HuH-7.5 (cell line): Measurements from ENCODE around the gene PRIM1.
"Not testable (repeated sequence)": the region's sequence is repeated elsewhere in the genome, so short reads cannot be mapped to it uniquely, and the experiment has no call there.

ENCODE experiments used
- DNase-seq: peaks from one replicate; pipeline ENCODE4 v3.0.0; 2011; ENCODE audit warnings: low spot score

Gene PRIM1

GRCh38 chr12:56716933-56717880 is 34.9 kb downstream of the PRIM1 start:
- DNase-seq = no peak

- DNase-seq = no peak
These were observed 35.7 kb downstream of the PRIM1 start for GRCh38 chr12:56716458-56716857.

- DNase-seq = no peak
These were observed 36.3 kb downstream of the PRIM1 start for GRCh38 chr12:56715798-56716197.

- DNase-seq = no peak
These were observed 37.6 kb downstream of the PRIM1 start for GRCh38 chr12:56714431-56714929.

- no peak for DNase-seq
These were observed 38.8 kb downstream of the PRIM1 start for GRCh38 chr12:56713345-56713744.

GRCh38 chr12:56709759-56710376 is 42.3 kb downstream of the PRIM1 start:
- DNase-seq = no peak

- not testable (repeated sequence) for DNase-seq
These were observed 47.6 kb downstream of the PRIM1 start for GRCh38 chr12:56704522-56704921.

- DNase-seq = no peak
These were observed 53.0 kb downstream of the PRIM1 start for GRCh38 chr12:56699020-56699661.

GRCh38 chr12:56695327-56696101 is 56.6 kb downstream of the PRIM1 start:
- DNase-seq = no peak

- no peak for DNase-seq
These were observed 58.0 kb downstream of the PRIM1 start for GRCh38 chr12:56694161-56694560.

GRCh38 chr12:56688846-56689109 is 63.3 kb downstream of the PRIM1 start:
- DNase-seq = no peak

GRCh38 chr12:56688129-56688845 is 63.8 kb downstream of the PRIM1 start, which contains the start of gene PTGES3:
TSS of gene PTGES3 (minus strand) at chr12:56688284. CDS start at chr12:56687999, 285 bp downstream.
- DNase-seq = peak; percentile 89

- DNase-seq = no peak
These were observed 64.6 kb downstream of the PRIM1 start for GRCh38 chr12:56687223-56688128.

- no peak for DNase-seq
These were observed 67.3 kb downstream of the PRIM1 start for GRCh38 chr12:56684745-56685359.

- no peak for DNase-seq
These were observed 69.8 kb downstream of the PRIM1 start for GRCh38 chr12:56682323-56682722.
